ENCODE measurements around the gene STARD9.
A peak's percentile ranks its signal among the peaks of the same experiment; 100 is the strongest.
"Not testable (repeated sequence)": the region's sequence is repeated elsewhere in the genome, so short reads cannot be mapped to it uniquely, and the experiment has no call there.

The STARD9 gene

DNA sequence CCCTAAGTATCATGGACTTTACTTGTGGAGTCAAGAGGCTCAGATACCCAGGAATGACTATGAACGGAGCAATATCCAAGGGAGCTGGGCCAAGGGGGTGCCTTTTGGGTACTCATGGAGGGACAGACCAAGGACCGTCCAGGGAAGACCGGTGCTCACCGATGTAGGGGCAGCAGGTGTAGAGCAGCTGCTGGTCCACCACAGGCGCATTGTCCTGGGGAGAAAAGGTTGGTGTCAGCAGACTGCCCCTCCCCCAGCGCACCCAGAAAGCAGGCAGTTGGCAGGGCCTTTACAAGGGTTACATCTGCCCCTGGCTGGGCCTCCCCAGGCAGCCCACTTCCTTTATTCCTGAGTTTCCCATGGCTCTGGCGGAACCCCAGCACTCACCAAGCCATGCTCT, 154.0 kb downstream of the STARD9 start:
- DNase-seq (ENCODE audit: low read depth) = no peak

DNA sequence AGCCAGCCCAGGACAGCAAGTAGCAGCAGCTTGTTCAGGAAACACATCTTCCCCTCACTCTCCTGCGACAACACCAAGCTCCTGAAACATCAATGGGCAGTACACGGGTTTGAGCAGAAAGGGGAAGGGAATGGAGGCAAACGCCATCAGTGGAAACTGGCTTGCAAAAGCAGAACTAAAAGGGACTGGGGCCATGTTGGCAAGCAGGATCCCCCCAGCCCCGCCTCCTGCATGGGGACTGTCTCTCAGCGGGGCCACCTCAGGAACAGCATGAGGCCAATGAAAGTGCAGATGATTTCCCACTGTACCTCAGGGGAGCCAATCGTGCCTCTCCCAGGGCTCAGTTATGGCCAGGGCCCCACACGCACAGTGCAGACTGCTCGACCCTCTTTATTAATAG, 154.7 kb downstream of the STARD9 start:
- no peak for DNase-seq (ENCODE audit: low read depth)

DNA sequence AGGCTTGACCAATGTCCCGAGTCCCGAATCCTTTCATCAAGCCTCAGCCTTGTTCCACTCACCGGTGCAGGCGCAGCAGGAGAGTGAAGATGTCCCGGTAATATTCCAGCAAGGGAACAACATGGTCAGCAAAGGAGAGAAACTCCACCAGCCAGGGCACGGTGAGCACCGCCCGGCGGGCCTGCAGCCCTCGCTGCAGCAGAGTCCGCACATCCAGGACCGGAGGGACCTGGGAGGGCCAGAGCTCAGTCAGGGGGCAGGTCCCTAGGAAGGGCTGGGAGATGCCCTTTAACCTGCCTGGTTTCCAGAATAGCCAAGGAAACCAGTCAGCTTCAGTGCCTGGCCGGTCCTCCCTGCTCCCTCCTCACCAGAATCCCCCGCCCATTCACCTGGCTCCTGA, 155.1 kb downstream of the STARD9 start:
- no peak for DNase-seq (ENCODE audit: low read depth)

DNA sequence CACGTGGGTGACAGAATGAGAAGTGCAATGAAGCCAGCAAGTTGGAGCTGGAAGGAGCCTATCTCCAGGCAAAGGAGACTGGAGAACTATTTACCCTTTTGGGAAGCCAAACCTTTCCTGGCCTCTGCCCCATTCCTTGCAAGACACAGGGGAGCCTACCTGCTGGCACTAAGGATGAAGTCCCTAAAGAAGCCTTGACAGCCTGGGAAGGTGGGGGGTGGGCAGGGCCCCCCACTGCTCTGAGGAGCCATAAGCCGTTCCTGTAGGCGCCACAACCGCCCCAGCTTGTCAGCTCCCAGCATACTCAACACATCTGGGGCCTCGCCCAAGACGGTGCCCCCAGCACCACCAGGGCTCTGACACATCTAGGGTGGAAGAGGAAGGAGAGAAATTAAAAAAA, 156.1 kb downstream of the STARD9 start:
- DNase-seq (ENCODE audit: low read depth) = no peak

DNA sequence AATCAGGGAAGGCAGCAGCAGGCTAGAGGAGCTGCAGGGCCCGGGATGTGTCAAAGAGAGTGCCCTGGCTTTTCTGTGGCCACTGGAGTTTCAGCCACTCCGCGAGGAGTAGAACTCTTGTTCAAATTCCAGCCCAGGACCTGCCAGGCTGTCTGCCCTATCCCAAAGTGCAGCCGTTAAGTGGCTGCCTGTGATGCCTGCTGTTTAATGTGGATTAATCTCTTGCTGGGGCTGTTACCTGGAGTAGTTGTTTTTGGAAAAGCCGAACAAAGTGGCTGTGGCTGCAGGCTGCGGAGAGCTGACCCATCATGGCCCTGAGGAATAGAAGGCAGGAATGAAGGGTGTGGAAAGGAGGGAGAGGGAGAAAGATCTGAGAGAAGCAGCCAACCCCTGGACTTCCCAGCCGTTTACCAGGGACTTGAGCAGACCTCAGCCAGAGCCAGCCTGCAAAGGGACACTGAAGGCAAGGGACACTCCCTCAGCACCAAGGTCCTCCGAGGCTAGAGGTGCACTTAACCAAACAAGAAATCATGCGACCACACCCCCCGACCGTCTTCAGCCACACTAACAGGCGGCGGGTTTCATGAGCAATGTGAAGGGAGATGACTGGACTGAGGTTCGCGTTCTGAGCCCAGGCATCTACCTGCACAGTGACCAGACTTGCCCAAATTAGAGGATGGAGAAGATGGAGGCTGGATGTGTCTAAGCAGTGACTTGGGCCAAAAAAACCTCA, 156.9 kb downstream of the STARD9 start:
- no peak for DNase-seq (ENCODE audit: low read depth)

DNA sequence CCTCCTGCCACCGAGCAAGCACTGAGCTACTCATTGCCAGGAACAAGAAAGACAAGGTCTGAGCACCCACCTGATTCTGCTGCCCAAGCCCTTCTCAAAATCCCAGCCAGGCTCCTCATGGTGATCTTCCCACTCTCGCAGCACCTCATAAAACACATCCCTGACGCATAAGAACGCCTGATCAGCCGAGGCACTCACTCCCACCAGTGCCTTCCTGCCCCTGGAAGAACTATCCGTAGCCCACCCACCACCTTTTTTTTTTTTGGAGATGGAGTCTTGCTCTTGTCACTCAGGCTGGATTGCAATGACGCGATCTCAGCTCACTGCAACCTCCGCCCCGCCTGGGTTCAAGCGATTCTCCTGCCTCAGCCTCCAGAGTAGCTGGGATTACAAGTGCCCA, 157.6 kb downstream of the STARD9 start:
- no peak for DNase-seq (ENCODE audit: low read depth)

DNA sequence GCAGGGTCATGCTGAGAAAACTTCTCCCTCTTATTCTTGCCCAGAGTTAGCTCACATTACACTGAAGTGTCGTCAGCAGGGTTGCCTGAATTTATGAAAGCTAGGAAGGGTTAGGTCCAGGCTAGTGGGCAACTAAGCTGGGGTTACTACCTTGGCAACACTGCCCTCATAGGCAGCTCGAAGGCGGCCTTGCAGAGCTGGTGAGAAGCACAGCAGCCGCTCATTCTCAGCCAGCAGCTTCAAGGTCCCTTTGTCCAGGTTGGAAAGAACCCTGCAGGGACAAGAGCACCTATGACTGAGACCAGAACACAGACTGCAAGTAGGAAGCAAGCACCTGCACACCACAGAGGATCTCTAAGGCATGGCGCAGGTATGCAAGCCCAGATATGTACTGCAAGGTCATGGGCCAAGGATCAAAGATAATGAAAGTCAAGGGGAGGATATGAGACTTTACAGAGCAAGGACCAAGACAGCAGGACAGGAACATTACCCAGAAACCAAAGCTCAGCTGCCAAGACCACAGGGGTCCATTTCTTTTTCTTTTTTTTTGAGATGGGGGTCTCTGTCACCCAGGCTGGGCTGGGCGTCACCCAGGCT, 158.8 kb downstream of the STARD9 start:
- DNase-seq (ENCODE audit: low read depth) = no peak

DNA sequence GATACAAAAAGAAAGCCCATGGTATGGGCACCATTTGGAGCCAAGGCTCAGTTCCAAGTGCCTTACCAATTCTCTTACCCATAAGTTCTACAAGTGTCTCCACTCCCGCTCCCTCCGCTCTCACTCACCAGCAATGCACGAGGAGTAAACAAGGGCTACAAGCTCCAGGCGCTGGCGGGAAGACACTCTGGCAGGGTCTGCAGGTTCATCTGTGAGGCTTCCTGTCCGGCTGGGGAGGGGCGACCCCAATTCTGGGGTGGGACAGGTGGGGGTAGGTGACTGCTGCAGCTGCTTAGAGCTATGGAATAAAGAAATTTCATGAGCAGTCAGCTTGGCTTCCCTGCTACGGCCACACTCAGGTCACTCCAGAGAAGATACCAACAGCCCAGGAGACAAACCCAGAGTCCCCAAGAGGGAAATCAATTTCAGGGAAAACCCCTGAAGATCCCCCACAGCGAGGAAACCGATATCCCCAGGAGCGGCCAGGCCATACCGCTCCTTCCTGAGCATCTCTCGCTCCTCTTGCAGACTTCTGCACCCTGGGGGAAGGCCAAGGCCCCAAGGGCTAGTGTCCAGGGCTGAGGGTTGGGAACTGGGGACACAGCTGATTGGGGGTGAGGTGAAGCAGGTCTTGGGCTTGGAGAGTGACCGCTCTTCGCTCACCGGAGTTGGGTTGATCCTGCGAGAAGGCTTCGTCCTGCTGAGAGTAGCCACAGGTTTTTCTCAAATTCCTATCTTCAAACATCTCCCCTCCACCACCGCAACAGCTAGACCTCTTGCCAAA, 160.2 kb downstream of the STARD9 start:
- no peak for DNase-seq (ENCODE audit: low read depth)

DNA sequence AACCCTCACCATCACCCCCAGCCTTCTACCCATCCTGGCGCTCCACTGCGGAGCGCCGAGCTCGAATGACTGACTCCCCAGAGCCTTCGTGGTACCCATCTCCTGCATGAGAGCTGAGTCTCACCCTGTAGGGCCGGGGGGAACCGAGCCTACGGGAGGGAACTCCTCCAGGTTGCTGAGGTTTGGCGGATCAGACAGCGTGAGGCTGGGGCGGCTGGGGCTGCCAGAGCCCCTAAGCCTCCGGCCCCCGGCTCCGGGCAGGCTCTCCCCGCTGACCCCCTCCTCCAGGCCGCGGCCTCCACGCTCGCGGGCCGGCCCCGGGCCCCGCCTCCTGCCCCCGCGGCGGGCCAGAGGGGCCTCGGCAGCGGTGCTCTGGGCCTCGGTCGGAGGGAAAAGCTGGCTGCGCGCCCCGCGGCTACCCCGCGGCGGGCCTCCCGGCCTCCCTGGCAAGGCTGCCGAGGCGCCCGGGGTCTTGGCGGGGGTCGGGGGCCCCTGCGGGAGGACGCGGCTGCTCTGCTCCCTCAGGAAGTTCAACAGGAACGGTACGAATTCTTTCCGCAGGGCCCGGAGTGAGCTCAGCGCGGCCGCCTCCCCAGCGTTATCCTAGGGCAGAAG, 160.9 kb downstream of the STARD9 start:
- DNase-seq (ENCODE audit: low read depth) = no peak

DNA sequence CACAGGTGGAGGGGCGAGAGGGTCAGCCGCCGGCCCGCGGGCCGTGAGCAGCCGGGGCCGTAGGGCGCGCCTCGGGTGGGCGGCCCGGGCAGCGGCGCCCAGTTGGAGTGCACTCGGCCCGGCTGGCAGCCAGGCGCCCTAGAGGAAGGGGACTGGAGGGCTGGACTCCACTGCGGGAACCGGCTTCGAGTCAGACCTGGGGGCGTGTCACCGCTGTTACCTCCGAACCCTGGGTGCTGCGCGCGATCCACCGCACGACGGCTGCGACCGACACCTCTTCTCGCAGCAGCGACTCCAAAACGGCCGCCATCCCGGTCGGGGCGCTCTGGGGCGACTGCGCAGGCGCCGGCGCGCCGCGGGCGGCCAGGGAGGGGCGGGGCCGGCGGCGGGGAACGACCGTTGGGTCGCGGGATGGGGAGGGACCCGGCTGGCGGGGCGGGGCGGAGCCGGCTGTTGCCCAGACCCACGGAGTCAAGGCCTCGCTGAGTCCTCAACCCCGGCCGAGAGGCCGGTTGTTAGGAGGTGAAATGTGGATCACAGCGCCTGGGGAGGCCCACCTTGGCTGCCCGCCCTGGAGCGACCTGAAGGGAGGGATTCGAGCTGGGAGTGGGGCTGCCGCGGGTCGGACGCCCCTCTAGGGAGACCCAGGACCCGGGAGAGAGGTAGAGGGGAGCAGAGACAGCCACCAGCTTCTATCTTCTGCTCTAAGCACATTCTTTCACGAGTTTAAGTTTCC, 161.6 kb downstream of the STARD9 start, which contains the start of gene CDAN1:
CDAN1 (minus strand) TSS at position 336 of the 736 bp plus-strand sequence; CDS start at position 310, 26 bp downstream.
- peak; percentile 66 for DNase-seq (ENCODE audit: low read depth)

DNA sequence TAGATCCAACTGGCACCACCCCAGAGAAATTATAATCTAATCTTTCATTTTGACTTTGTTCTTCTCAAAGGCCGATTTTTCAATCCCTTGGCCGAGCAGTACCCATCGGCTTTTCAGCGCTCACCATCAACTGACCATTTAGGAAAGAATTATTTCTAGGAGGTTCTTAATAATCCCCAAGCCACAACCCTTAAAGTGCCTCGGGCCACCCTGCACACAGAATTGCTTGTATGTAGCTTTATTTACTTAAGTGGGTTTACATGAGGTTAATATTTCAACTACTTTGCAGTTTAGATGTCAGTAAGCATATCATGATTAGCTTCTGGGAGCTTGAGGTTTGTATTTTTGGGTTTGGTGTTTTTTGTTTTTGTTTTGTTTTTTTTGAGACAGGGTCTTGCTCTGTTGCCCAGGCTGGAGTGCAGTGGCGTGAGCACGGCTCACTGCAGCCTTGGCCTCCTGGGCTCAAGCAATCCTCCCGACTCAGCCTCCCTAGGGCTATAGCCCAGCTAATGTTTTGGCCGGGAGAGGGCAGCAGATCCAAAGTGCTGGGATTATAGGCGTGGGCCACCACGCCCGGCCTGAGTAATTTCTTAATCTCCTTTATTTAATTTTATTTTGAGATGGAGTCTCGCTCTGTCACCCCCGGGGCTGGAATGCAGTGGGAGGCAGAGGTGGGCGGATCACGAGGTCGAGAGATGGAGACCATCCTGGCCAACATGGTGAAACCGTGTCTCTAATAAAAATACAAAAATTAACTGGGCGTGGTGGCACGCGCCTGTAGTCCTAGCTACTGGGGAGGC, 162.3 kb downstream of the STARD9 start:
- no peak for DNase-seq (ENCODE audit: low read depth)

DNA sequence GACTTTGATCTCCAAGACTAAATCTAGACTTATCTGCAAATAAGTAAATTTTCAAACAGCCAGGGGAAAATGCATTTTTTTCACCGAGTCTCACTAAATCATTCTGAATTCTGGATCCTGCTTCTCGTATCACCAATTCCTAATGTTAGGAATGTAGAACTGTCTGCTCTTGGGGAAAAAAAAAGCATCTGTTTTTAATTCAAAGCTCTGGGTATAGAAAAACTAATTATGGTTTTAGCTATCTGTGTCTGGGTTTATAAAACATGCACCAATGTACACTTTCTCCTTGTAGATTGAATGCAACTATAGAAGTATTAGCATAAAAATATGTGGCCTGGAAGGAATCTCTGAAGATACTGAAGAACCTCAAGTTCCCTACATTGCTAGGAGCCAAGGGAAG, 166.3 kb downstream of the STARD9 start:
- DNase-seq (ENCODE audit: low read depth) = no peak

DNA sequence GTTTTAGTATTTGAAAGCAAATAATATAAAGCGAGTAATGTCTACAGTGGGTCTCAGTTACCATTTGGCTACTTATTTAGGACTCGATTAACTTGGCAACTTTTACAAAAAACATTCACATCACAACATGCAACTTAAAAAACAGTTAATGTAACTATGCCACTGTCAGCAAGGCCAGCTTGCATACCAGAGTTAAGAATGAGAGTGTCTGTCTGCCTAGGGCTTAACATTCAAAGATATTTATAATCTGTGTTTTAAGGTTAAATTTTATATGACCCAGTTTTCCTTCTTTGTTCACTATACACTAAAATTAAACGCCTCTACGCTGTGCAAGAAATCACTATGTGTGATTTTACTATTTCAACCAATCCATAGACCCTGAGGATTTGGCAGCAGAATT, 166.7 kb downstream of the STARD9 start:
- no peak for DNase-seq (ENCODE audit: low read depth)

DNA sequence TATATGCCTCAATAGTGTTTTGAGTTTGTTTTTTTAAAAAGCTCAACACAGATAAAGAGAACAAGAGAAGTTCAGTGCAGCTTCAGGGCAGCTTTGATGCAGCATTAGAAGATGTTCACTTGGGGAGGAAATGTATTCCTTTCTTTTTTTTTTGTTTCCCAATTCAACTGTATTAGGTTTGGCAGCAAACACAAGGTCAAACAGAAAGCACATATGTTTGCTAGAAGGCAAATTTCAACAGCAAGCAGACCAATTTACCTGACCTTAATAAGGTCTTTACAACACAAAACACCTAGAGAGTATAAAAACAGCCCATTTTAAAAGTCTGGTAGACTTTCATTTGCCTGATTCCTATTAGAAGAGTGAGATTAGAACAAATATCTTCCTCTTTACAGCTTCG, 168.8 kb downstream of the STARD9 start:
- DNase-seq (ENCODE audit: low read depth) = no peak

DNA sequence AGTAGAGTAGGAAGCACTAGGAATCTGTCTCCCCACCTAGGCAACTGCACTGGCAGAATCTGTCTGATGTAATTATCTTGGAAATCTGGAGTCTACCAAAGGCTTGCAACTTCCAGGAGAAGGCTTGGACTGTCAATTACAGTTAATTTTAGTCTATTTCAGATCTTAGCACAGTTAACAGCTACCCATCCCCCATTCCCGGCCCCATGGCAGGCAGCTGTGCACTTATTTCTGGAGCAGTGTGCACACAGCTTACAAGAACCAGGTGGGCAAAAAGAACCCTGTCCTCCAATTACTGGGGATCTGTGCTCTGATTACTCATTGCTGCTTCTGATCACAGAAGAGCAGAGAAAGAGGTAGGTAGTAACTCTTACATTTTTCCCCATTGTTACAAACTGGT, 173.9 kb downstream of the STARD9 start:
- DNase-seq (ENCODE audit: low read depth) = no peak

DNA sequence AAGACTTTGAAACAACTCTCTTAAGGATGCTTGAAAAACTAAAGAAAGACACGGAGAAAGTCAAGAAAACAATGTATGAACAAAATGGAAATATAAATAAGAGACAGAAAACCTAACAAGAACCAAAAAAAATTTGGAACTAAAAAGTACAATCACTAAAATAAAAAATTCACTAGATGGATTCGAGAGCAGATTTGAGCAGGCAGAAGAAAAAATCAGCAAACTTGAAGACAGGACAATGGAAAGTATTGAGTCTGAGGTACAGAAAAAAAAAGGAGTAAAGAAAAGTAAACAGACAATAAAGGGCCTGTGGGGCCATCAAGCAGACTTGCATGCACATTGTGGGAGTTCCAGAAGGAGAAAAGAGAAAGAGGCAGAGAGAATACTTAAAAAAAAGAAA, 174.9 kb downstream of the STARD9 start:
- no peak for DNase-seq (ENCODE audit: low read depth)

DNA sequence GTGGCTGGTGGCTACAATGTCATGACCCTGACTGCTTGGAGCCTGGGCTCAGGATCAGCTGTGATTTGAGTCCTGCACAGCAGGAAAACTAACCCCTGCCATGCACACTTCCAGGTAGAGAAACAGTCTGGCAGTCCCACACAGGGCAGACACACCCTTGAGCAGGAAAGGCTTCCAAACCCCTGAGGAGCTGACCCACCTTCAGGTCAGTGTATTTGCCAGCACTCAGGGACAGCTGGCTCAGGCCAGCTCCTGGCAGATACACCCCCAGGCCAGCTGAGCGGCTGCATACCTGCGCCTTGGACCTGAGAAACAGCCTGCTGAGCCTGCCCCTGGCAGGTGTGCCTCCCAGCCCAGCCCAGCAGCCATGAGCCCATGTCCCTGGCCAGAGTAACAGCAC, 183.7 kb downstream of the STARD9 start:
- DNase-seq (ENCODE audit: low read depth) = no peak

DNA sequence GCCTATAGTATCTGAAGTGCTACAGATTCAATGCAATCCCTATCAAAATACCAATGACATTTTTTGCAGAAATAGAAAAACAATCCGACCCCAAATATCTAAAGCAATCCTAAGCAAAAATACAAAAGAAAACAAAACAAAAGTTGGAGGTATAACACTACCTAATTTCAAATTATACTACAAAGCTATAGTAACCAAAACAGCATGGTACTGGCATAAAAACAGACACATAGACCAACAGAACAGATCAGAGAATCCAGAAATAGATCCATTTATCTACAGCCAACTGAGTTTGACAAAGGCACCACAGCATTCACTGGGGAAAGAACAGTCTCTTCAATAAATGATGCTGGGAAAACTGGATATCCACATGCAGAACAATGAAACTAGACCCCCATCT, 185.4 kb downstream of the STARD9 start:
- no peak for DNase-seq (ENCODE audit: low read depth)

DNA sequence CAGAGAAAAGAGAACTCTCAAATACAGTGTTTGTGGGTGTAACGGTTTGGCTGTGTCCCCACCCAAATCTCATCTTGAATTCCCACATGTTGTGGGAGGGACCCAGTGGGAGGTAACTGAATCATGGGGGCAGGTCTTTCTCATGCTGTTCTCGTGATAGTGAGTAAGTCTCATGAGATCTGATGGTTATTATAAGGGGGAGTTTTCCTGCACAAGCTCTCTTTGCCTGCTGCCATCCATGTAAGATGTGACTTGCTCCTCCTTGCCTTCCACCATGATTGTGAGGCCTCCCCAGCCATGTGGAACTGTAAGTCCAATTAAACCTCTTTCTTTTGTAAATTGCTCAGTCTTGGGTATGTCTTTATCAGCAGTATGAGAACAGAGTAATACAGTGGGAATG, 186.4 kb downstream of the STARD9 start:
- DNase-seq (ENCODE audit: low read depth) = not testable (repeated sequence)

DNA sequence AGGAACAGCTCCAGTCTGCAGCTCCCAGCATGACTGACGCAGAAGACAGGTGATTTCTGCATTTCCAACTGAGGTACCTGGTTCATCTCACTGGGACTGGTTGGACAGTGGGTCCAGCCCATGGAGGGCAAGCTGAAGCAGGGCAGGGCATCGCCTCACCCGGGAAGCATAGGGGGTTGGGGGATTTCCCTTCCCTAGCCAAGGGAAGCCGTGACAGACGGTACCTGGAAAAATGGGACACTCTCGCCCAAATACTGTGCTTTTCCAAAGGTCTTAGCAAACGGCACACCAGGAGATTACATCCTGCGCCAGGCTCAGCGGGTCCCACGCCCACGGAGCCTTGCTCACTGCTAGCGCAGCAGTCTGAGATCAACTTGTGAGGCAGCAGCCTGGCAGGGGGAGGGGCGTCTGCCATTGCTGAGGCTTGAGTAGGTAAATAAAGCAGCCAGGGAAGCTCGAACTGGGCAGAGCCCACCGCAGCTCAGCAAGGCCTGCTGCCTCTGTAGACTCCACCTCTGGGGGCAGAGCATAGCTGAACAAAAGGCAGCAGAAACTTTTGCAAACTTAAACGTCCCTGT, 188.8 kb downstream of the STARD9 start:
- not testable (repeated sequence) for DNase-seq (ENCODE audit: low read depth)

DNA sequence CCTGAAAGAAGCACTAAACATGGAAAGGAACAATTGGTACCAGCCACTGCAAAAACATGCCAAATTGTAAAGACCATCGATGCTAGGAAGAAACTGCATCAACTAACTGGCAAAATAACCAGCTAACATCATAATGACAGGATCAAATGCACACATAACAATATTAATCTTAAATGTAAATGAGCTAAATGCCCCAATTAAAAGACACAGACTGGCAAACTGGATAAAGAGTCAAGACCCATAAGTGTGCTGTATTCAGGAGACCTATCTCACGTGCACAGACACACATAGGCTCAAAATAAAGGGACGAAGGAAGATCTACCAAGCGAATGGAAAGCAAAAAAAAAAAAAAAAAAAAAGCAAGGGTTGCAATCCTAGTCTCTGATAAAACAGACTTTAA, 190.7 kb downstream of the STARD9 start:
- not testable (repeated sequence) for DNase-seq (ENCODE audit: low read depth)
